Liver (tissue), 9 donors: ENCODE results near the gene ACTL8. TPM values are rescaled to one million over a fixed set of nuclear protein-coding genes. Genes with fewer than 3 reads are reported as not detected.

Source experiments
- DNase-seq: peaks from one replicate; pipeline ENCODE4 v3.0.0-alpha.2; 2017; ENCODE audit warnings: low spot score
- H3K27ac ChIP-seq, 2 donors: one replicate each; pipeline ENCODE4 v1.7.0; 2013; ENCODE audit warnings: inconsistent platforms in 2 of 2, low read length in 2 of 2, control low read depth in 1 of 2, low read depth in 1 of 2, mild to moderate bottlenecking in 1 of 2
- H3K27me3 ChIP-seq, 4 donors: one replicate each; pipeline versions ENCODE4 v1.6.1 to v1.7.0; 2013; ENCODE audit warnings: low read length in 3 of 4, inconsistent platforms in 1 of 4, mild to moderate bottlenecking in 1 of 4, moderate library complexity in 1 of 4; ENCODE audit not compliant: control insufficient read depth in 4 of 4, insufficient read depth in 4 of 4
- H3K36me3 ChIP-seq, 4 donors: one replicate each; pipeline versions ENCODE4 v1.6.1 to v1.7.0; 2013; ENCODE audit warnings: low read length in 3 of 4, mild to moderate bottlenecking in 3 of 4, low read depth in 1 of 4, moderate library complexity in 1 of 4; ENCODE audit not compliant: control insufficient read depth in 4 of 4, insufficient read depth in 3 of 4
- H3K4me1 ChIP-seq, 4 donors: one replicate each; pipeline versions ENCODE4 v1.6.1 to v1.7.0; 2013; ENCODE audit warnings: low read length in 3 of 4, mild to moderate bottlenecking in 3 of 4, moderate library complexity in 1 of 4; ENCODE audit not compliant: control insufficient read depth in 4 of 4, insufficient read depth in 4 of 4
- H3K4me3 ChIP-seq, 3 donors: one replicate each; pipeline versions ENCODE4 v1.6.1 to v1.7.0; 2013; ENCODE audit warnings: low read length in 3 of 3, control low read depth in 1 of 3, low read depth in 1 of 3, mild to moderate bottlenecking in 1 of 3
- H3K9ac ChIP-seq, 2 donors: one replicate each; pipeline ENCODE4 v1.7.0; 2013; ENCODE audit warnings: low read length in 2 of 2, mild to moderate bottlenecking in 2 of 2, moderate library complexity in 2 of 2, control low read depth in 1 of 2, low read depth in 1 of 2
- H3K9me3 ChIP-seq, 4 donors: one replicate each; pipeline versions ENCODE4 v1.6.1 to v1.7.0; 2013; ENCODE audit warnings: low read length in 3 of 4; ENCODE audit not compliant: control insufficient read depth in 4 of 4
- EGR1 ChIP-seq, 2 donors: IDR thresholded peaks; 2 replicates each; pipeline ENCODE4 v1.6.1; 2016 to 2018; ENCODE audit warnings: antibody characterized with exemption in 2 of 2, low read depth in 2 of 2
- FOXA1 ChIP-seq: IDR thresholded peaks from 2 replicates; pipeline ENCODE4 v1.6.1; 2016; ENCODE audit warnings: antibody characterized with exemption
- FOXA2 ChIP-seq: IDR thresholded peaks from 2 replicates; pipeline ENCODE4 v1.6.1; 2016; ENCODE audit warnings: antibody characterized with exemption
- GABPA ChIP-seq, 2 donors: IDR thresholded peaks in 1 of 2; conservative IDR thresholded peaks in 1 of 2; 2 replicates each; pipeline ENCODE4 v1.6.1; 2016; ENCODE audit warnings: antibody characterized with exemption in 2 of 2, mild to moderate bottlenecking in 1 of 2, moderate library complexity in 1 of 2
- HNF4A ChIP-seq, 2 donors: conservative IDR thresholded peaks; 2 replicates each; pipeline ENCODE4 v1.6.1; 2016; ENCODE audit warnings: antibody characterized with exemption in 2 of 2, mild to moderate bottlenecking in 2 of 2
- HNF4G ChIP-seq: IDR thresholded peaks from 2 replicates; pipeline ENCODE4 v1.6.1; 2016; ENCODE audit warnings: antibody characterized with exemption
- JUND ChIP-seq, 2 donors: IDR thresholded peaks; 2 replicates each; pipeline ENCODE4 v1.6.1; 2016; ENCODE audit warnings: antibody characterized with exemption in 2 of 2
- NR2F2 ChIP-seq: IDR thresholded peaks from 2 replicates; pipeline ENCODE4 v1.6.1; 2016; ENCODE audit warnings: antibody characterized with exemption
- RAD21 ChIP-seq, 2 donors: IDR thresholded peaks; 2 replicates each; pipeline ENCODE4 v1.6.1; 2016; ENCODE audit warnings: antibody characterized with exemption in 2 of 2, mild to moderate bottlenecking in 2 of 2
- RXRA ChIP-seq, 2 donors: IDR thresholded peaks; 2 replicates each; pipeline ENCODE4 v1.6.1; 2017 to 2018; ENCODE audit warnings: antibody characterized with exemption in 2 of 2, mild to moderate bottlenecking in 1 of 2
- SP1 ChIP-seq: IDR thresholded peaks from 2 replicates; pipeline ENCODE4 v1.6.1; 2018; ENCODE audit warnings: antibody characterized with exemption, mild to moderate bottlenecking
- TAF1 ChIP-seq: conservative IDR thresholded peaks from 2 replicates; pipeline ENCODE4 v1.6.1; 2016; ENCODE audit warnings: antibody characterized with exemption, mild to moderate bottlenecking
- YY1 ChIP-seq: IDR thresholded peaks from 2 replicates; pipeline ENCODE4 v1.6.1; 2016; ENCODE audit warnings: antibody characterized with exemption, mild to moderate bottlenecking
- WGBS: extraction: QIAGEN DNeasy Blood & Tissue Kit; methylation state at CpG from one replicate; pipeline ENCODE4 v1.1.7; 2013; 5-methylcytosine and 5-hydroxymethylcytosine counted together
- polyA plus RNA-seq, 2 donors: library from polyadenylated mRNA; stranded (reverse) in 1 of 2; unstranded in 1 of 2; fragments of 200-250 nt in 1 of 2; fragments of >200 nt in 1 of 2; fragmentation: Nextera tagmentation in 1 of 2; extraction: Ambion mirVana in 1 of 2; gene quantifications; one replicate each; pipeline versions ENCODE4 v1.2.1 to v1.2.3, GENCODE V29; 2013 to 2015
- total RNA-seq, 2 donors: library from RNA; depleted of rRNA; stranded (reverse); fragments of >200 nt; gene quantifications; one replicate each; pipeline ENCODE4 v1.2.3, GENCODE V29; 2014
- TF ChIP-seq, protein P1 (sequence below): IDR thresholded peaks from 2 replicates; pipeline ENCODE4 v1.6.1; 2016; ENCODE audit warnings: antibody characterized with exemption
- TF ChIP-seq, protein P2 (sequence below): IDR thresholded peaks from 2 replicates; pipeline ENCODE4 v1.6.1; 2016; ENCODE audit warnings: antibody characterized with exemption
- TF ChIP-seq, protein P3 (sequence below): IDR thresholded peaks from 2 replicates; pipeline ENCODE4 v1.6.1; 2016; ENCODE audit warnings: antibody characterized with exemption
- TF ChIP-seq, protein P4 (sequence below): IDR thresholded peaks from 2 replicates; pipeline ENCODE4 v1.6.1; 2016; ENCODE audit warnings: antibody characterized with exemption, mild to moderate bottlenecking
- TF ChIP-seq, protein P5 (sequence below): fragments of 150-350 bp; IDR thresholded peaks from 2 replicates; pipeline ENCODE4 v1.5.1; 2017; ENCODE audit warnings: improper control_type of control experiment, low read depth, low read length; ENCODE audit not compliant: missing input control
- donor health status: healthy.
- donor health status: healthy.
- donor health status: healthy.
- donor health status: healthy.
- donor health status: healthy.

ACTL8 gene
- total and polyA plus RNA-seq, 4 donors: not detected

DNA sequence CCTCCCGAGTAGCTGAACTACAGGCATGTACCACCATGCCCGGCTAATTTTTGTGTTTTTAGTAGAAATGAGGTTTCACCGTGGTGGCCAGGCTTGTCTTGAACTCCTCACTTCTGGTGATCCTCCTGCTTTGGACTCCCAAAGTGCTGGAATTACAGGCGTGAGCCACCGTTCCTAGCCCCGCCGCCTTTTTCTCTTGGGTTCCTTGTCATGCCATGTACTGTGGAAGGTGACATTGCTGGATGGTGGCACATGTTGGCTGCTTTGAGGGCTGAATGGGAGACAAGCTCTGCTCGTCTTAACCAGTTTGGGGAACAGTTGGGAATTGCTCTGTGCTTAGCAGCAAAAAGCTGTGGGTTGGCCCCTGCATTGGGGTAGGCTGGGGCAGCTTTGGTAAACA, 22.7 kb downstream of the ACTL8 start:
- Histone ChIP-seq H3K9me3 (peaks cover 0 to 1% (median 0%) of the 10 kb centered on the region in 4 donors), H3K27ac (no peak overlapping the region), H3K9ac (no peak overlapping the region), H3K4me1 (no peaks in the 10 kb centered on the region), H3K36me3 (peaks cover 0 to 1% (median 0%) of the 10 kb centered on the region in 4 donors), H3K27me3 (peaks cover 0 to 4% (median 0%) of the 10 kb centered on the region in 4 donors), H3K4me3 (no peak overlapping the region)
- DNase-seq: no peak
- TF ChIP-seq, protein P1, sequence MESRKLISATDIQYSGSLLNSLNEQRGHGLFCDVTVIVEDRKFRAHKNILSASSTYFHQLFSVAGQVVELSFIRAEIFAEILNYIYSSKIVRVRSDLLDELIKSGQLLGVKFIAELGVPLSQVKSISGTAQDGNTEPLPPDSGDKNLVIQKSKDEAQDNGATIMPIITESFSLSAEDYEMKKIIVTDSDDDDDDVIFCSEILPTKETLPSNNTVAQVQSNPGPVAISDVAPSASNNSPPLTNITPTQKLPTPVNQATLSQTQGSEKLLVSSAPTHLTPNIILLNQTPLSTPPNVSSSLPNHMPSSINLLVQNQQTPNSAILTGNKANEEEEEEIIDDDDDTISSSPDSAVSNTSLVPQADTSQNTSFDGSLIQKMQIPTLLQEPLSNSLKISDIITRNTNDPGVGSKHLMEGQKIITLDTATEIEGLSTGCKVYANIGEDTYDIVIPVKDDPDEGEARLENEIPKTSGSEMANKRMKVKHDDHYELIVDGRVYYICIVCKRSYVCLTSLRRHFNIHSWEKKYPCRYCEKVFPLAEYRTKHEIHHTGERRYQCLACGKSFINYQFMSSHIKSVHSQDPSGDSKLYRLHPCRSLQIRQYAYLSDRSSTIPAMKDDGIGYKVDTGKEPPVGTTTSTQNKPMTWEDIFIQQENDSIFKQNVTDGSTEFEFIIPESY: no peak
- no peak for TF ChIP-seq HNF4A (conservative IDR thresholded peaks at IDR 0.05)
- no peak for TF ChIP-seq HNF4G
- no peak for TF ChIP-seq RAD21 (IDR thresholded peaks at IDR 0.05)
- no peak for TF ChIP-seq JUND (IDR thresholded peaks at IDR 0.05)
- no peak for TF ChIP-seq NR2F2
- no peak for TF ChIP-seq TAF1
- TF ChIP-seq YY1: no peak
- no peak for TF ChIP-seq FOXA2
- no peak for TF ChIP-seq SP1
- TF ChIP-seq FOXA1: no peak
- no peak for TF ChIP-seq EGR1 (IDR thresholded peaks at IDR 0.05; ENCODE audit: low read depth in 2 of 2)
- TF ChIP-seq, protein P2, sequence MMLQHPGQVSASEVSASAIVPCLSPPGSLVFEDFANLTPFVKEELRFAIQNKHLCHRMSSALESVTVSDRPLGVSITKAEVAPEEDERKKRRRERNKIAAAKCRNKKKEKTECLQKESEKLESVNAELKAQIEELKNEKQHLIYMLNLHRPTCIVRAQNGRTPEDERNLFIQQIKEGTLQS: no peak
- no peak for TF ChIP-seq GABPA (IDR thresholded peaks at IDR 0.05 in 1 of 2, conservative IDR thresholded peaks at IDR 0.05 in 1 of 2)
- TF ChIP-seq, protein P3, sequence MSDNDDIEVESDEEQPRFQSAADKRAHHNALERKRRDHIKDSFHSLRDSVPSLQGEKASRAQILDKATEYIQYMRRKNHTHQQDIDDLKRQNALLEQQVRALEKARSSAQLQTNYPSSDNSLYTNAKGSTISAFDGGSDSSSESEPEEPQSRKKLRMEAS: no peak
- TF ChIP-seq, protein P4, sequence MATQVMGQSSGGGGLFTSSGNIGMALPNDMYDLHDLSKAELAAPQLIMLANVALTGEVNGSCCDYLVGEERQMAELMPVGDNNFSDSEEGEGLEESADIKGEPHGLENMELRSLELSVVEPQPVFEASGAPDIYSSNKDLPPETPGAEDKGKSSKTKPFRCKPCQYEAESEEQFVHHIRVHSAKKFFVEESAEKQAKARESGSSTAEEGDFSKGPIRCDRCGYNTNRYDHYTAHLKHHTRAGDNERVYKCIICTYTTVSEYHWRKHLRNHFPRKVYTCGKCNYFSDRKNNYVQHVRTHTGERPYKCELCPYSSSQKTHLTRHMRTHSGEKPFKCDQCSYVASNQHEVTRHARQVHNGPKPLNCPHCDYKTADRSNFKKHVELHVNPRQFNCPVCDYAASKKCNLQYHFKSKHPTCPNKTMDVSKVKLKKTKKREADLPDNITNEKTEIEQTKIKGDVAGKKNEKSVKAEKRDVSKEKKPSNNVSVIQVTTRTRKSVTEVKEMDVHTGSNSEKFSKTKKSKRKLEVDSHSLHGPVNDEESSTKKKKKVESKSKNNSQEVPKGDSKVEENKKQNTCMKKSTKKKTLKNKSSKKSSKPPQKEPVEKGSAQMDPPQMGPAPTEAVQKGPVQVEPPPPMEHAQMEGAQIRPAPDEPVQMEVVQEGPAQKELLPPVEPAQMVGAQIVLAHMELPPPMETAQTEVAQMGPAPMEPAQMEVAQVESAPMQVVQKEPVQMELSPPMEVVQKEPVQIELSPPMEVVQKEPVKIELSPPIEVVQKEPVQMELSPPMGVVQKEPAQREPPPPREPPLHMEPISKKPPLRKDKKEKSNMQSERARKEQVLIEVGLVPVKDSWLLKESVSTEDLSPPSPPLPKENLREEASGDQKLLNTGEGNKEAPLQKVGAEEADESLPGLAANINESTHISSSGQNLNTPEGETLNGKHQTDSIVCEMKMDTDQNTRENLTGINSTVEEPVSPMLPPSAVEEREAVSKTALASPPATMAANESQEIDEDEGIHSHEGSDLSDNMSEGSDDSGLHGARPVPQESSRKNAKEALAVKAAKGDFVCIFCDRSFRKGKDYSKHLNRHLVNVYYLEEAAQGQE: no peak
- TF ChIP-seq, protein P5, sequence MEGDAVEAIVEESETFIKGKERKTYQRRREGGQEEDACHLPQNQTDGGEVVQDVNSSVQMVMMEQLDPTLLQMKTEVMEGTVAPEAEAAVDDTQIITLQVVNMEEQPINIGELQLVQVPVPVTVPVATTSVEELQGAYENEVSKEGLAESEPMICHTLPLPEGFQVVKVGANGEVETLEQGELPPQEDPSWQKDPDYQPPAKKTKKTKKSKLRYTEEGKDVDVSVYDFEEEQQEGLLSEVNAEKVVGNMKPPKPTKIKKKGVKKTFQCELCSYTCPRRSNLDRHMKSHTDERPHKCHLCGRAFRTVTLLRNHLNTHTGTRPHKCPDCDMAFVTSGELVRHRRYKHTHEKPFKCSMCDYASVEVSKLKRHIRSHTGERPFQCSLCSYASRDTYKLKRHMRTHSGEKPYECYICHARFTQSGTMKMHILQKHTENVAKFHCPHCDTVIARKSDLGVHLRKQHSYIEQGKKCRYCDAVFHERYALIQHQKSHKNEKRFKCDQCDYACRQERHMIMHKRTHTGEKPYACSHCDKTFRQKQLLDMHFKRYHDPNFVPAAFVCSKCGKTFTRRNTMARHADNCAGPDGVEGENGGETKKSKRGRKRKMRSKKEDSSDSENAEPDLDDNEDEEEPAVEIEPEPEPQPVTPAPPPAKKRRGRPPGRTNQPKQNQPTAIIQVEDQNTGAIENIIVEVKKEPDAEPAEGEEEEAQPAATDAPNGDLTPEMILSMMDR: no peak
- no peak for TF ChIP-seq RXRA (IDR thresholded peaks at IDR 0.05)
- WGBS: 91% methylated on average over 8 of the region's 8 CpGs
